ENCODE measurements around the gene OR1K1. TPM values are rescaled to one million over a fixed set of nuclear protein-coding genes. Genes with fewer than 3 reads are reported as not detected.

Gene OR1K1
- total RNA-seq, 4 donors from 2014 or later, result not detected

- H3K9me3 ChIP-seq, result no peaks in the 10 kb centered on the region
- H3K27ac ChIP-seq, result peak overlapping the region in 1 of 3 donors; percentile 9
- H3K4me1 ChIP-seq, result no peaks in the 10 kb centered on the region
- 82 to 90% methylated on average over 9 of the region's 9 CpGs for WGBS, 2 donors
- no peaks in the 10 kb centered on the region for H3K27me3 ChIP-seq
- no peak for TF ChIP-seq POLR2A (IDR thresholded peaks at IDR 0.05)
- TF ChIP-seq CTCF (IDR thresholded peaks at IDR 0.05), result no peak
- H3K36me3 ChIP-seq, result peaks cover 19 to 22% of the 10 kb centered on the region in 2 donors
- no peak overlapping the region for H3K4me3 ChIP-seq (replicated peaks in 1 of 3)
- no peak for DNase-seq
- intact Hi-C loops (cut with DNase I), result no loop called here
Observed at GRCh38 chr9:122819791-122820489, 20.0 kb downstream of the OR1K1 start.

- no peak for DNase-seq
- Histone ChIP-seq H3K27ac (no peak overlapping the region), H3K9me3 (no peaks in the 10 kb centered on the region), H3K27me3 (no peaks in the 10 kb centered on the region), H3K4me1 (no peaks in the 10 kb centered on the region), H3K36me3 (peaks cover 19 to 22% of the 10 kb centered on the region in 2 donors), H3K4me3 (replicated peaks in 1 of 3) (no peak overlapping the region)
- no peak for TF ChIP-seq CTCF (IDR thresholded peaks at IDR 0.05)
- TF ChIP-seq POLR2A (IDR thresholded peaks at IDR 0.05), result no peak
- WGBS, 2 donors, result 96 to 98% methylated on average over 11 of the region's 11 CpGs
- intact Hi-C loops (cut with DNase I), result no loop called here
Observed at GRCh38 chr9:122820490-122820845, 20.5 kb downstream of the OR1K1 start.

DNA sequence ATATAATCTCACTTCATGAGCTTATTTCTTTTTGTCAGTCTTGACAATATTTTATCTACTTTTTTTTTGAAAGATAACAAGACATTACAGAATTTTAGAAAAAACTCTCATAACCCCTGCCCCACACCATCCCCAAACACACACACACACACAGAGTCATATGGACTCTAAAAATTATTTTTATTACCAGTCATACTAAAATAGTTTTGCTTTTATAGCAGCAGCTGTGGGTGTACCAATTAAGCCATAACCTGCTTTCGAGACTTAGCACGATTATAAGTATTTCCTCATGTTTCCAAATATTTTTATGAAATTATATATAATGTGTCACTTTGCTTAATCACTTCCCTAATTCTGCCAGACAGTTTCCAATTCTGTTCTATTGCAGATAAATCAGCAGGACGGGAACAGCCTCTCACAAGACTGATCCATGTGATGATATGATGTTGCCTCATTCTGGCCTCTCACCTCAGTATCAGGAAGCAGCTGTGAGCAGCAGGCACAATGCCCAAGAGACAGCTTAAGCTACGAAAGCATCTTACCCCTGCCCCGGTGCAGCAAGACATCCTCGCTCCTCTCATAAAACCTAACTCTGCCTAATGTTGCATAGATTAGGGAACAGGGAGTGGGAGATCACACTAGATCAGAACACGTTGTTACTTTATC lies 21.5 kb downstream of the OR1K1 start:
- TF ChIP-seq CTCF (IDR thresholded peaks at IDR 0.05) (no peak), POLR2A (IDR thresholded peaks at IDR 0.05) (no peak)
- 75 to 77% methylated on average over 7 of the region's 7 CpGs for WGBS, 2 donors
- H3K27ac ChIP-seq, result peak overlapping the region in 1 of 3 donors; percentile 48
- H3K4me3 ChIP-seq (replicated peaks in 1 of 3), result no peak overlapping the region
- DNase-seq, result peak in 1 of 2 donors; percentile 17
- H3K36me3 ChIP-seq, result peaks cover 19 to 22% of the 10 kb centered on the region in 2 donors
- intact Hi-C loops (cut with DNase I), result no loop called here
- no peaks in the 10 kb centered on the region for H3K9me3 ChIP-seq
- peaks cover 1 to 3% of the 10 kb centered on the region in 2 donors for H3K4me1 ChIP-seq
- H3K27me3 ChIP-seq, result no peaks in the 10 kb centered on the region

DNA sequence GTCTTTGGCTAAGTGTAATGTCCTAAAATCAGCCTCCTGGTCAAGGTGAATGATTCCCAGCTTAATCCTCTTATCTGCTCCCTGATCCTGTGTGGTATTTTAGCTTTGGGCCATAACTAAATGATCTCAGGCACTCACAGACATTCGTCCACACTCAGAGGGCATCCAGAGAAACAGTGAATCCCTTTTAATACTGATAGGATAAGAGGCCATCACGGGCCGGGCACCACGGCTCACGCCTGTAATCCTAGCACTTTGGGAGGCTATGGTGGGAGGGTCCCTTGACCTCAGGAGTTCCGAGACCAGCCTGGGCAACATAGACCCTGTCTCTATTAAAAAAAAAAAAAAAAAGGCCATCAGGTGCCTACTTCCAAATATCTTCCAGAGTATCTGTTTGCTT lies 22.1 kb downstream of the OR1K1 start:
- 87 to 92% methylated on average over 6 of the region's 6 CpGs for WGBS, 2 donors
- H3K4me1 ChIP-seq, result peaks cover 8 to 10% of the 10 kb centered on the region in 2 donors
- TF ChIP-seq CTCF (IDR thresholded peaks at IDR 0.05) (no peak), POLR2A (IDR thresholded peaks at IDR 0.05) (no peak)
- DNase-seq, result no peak
- H3K27ac ChIP-seq, result no peak overlapping the region
- H3K27me3 ChIP-seq, result no peaks in the 10 kb centered on the region
- H3K36me3 ChIP-seq, result peaks cover 19 to 22% of the 10 kb centered on the region in 2 donors
- no peak overlapping the region for H3K4me3 ChIP-seq (replicated peaks in 1 of 3)
- intact Hi-C loops (cut with DNase I), result no loop called here
- H3K9me3 ChIP-seq, result no peaks in the 10 kb centered on the region

GRCh38 chr9:122822938-122823337 lies 23.0 kb downstream of the OR1K1 start:
- Histone ChIP-seq H3K9me3 (no peaks in the 10 kb centered on the region), H3K4me1 (peaks cover 15 to 16% of the 10 kb centered on the region in 2 donors), H3K27ac (no peak overlapping the region), H3K27me3 (no peaks in the 10 kb centered on the region), H3K4me3 (replicated peaks in 1 of 3) (no peak overlapping the region), H3K36me3 (peaks cover 17 to 19% of the 10 kb centered on the region in 2 donors)
- intact Hi-C loops (cut with DNase I), result no loop called here
- WGBS, 2 donors, result 97 to 98% methylated on average over 4 of the region's 4 CpGs
- no peak for DNase-seq
- TF ChIP-seq POLR2A (IDR thresholded peaks at IDR 0.05) (no peak), CTCF (IDR thresholded peaks at IDR 0.05) (no peak)
